Gastrocnemius medialis (tissue), 4 donors: Measurements from ENCODE around the gene TMTC2.

Experiments
- CTCF ChIP-seq, 5 experiments: fragments of 450-650 bp in 3 of 5; fragments of 200-600 bp in 2 of 5; sonication (generic) in 2 of 5; IDR thresholded peaks in 4 of 5; conservative IDR thresholded peaks in 1 of 5; 1 replicate in 4 of 5; 2 replicates in 1 of 5; pipeline ENCODE4 v1.5.1; 2016 to 2019; ENCODE audit warnings: antibody characterized with exemption in 5 of 5, mild to moderate bottlenecking in 3 of 5, moderate library complexity in 3 of 5
- POLR2A ChIP-seq, 2 donors: fragments of 450-650 bp; IDR thresholded peaks; one replicate each; pipeline ENCODE4 v1.6.1; 2017; ENCODE audit warnings: antibody characterized with exemption in 2 of 2, mild to moderate bottlenecking in 2 of 2, moderate library complexity in 2 of 2

GRCh38 chr12:82862876-82863649, 176.4 kb downstream of the TMTC2 start:
- no peak for TF ChIP-seq POLR2A (IDR thresholded peaks at IDR 0.05)
- TF ChIP-seq CTCF (IDR thresholded peaks at IDR 0.05 in 4 of 5, conservative IDR thresholded peaks at IDR 0.05 in 1 of 5), result no peak
